ENCODE data around the gene CYB5R4.

- TF ChIP-seq CTCF (IDR thresholded peaks at IDR 0.05) (no peak), EP300 (IDR thresholded peaks at IDR 0.05) (no peak)
Observed at GRCh38 chr6:83960664-83961063, 101.2 kb downstream of the CYB5R4 start.
